Measurements from ENCODE around the gene C4BPB.
A peak's percentile ranks its signal among the peaks of the same experiment; 100 is the strongest.

Gene C4BPB

DNA sequence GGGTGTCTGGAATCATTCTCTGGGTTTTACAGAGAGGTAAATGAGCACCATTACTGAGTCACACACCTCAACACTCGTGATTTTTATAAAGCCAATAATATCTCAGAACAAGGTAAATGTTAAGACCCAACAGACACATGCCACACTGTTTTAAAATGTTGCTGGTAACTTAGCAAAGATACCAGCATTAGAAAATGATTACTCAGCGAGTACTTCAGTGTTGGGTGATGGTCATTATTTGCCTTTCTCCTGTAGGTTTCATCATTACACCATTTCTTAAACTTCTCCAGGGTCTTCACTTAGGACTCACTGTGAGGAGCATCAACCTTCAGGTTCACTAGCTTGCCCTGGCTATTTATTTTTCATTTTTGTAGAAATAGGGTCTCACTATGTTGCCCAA lies 6.9 kb upstream of the C4BPB start:
- Histone ChIP-seq H3K9me3 (ENCODE audit: control insufficient read depth in 2 of 2, low read length in 2 of 2) (no peaks in the 10 kb centered on the region), H3K27ac (ENCODE audit: low read depth in 2 of 2, low read length in 2 of 2) (no peak overlapping the region), H3K4me3 (ENCODE audit: low read length in 2 of 2) (no peak overlapping the region), H3K9ac (ENCODE audit: low read depth in 1 of 2, low read length in 2 of 2) (no peak overlapping the region), H3K4me1 (ENCODE audit: control insufficient read depth in 2 of 2, insufficient read depth in 2 of 2, low read length in 2 of 2) (peaks cover 0 to 4% of the 10 kb centered on the region in 2 donors), H3K27me3 (ENCODE audit: control insufficient read depth in 2 of 2, insufficient read depth in 2 of 2, low read length in 2 of 2) (no peaks in the 10 kb centered on the region), H3K36me3 (ENCODE audit: control insufficient read depth in 2 of 2, insufficient read depth in 2 of 2, low read length in 2 of 2) (peaks cover 16 to 21% of the 10 kb centered on the region in 2 donors)

DNA sequence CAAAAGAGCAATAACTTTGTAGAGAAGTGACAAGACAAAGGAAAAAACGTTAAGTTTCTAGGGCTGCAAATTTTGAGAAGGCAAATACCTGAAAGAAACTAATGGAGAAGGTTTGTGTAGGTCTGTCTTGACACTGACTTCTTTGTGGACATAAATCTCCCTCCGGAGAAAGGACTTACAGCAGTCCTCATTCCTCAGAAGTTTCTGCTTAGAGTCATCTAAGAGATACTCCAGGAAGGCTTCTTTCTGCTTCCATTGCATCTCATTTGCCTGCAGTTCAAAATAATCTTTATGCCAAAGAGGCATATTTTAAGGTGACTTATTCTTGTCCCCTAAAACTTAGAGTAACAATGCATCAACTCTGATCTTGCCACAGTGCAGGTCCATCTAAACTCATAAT lies 4.4 kb upstream of the C4BPB start:
- peaks cover 7 to 10% of the 10 kb centered on the region in 2 donors for H3K36me3 ChIP-seq (ENCODE audit: control insufficient read depth in 2 of 2, insufficient read depth in 2 of 2, low read length in 2 of 2)
- H3K9me3 ChIP-seq (ENCODE audit: control insufficient read depth in 2 of 2, low read length in 2 of 2): no peaks in the 10 kb centered on the region
- H3K27me3 ChIP-seq (ENCODE audit: control insufficient read depth in 2 of 2, insufficient read depth in 2 of 2, low read length in 2 of 2): no peaks in the 10 kb centered on the region
- no peak overlapping the region for H3K9ac ChIP-seq (ENCODE audit: low read depth in 1 of 2, low read length in 2 of 2)
- peaks cover 0 to 12% of the 10 kb centered on the region in 2 donors for H3K4me1 ChIP-seq (ENCODE audit: control insufficient read depth in 2 of 2, insufficient read depth in 2 of 2, low read length in 2 of 2)
- H3K4me3 ChIP-seq (ENCODE audit: low read length in 2 of 2): no peak overlapping the region
- H3K27ac ChIP-seq (ENCODE audit: low read depth in 2 of 2, low read length in 2 of 2): no peak overlapping the region

DNA sequence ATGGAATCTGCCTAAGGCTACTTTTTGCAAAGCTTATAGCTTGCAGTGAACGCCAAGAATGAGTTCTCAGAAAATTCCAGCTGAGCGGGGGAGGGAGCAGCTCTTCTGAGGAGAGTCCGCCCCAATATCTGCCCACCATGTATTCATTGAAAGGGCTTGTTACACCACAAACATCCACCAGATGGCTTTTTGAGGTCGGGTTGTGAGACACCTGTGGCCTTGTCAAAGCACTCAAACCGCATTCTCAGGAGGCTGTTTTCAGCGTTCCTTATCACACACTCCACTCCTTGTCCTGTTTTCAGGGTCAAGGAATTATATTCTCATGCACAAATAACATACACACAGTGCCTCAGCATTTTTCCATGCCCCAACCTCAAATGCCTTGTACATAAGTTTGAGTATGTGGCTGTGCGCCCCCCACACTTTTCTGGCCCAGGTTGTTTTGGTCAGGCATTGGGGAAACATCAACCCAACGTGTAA lies 3.9 kb upstream of the C4BPB start:
- Histone ChIP-seq H3K4me3 (ENCODE audit: low read length in 2 of 2) (no peak overlapping the region), H3K9ac (ENCODE audit: low read depth in 1 of 2, low read length in 2 of 2) (no peak overlapping the region), H3K27me3 (ENCODE audit: control insufficient read depth in 2 of 2, insufficient read depth in 2 of 2, low read length in 2 of 2) (no peaks in the 10 kb centered on the region), H3K9me3 (ENCODE audit: control insufficient read depth in 2 of 2, low read length in 2 of 2) (no peaks in the 10 kb centered on the region), H3K4me1 (ENCODE audit: control insufficient read depth in 2 of 2, insufficient read depth in 2 of 2, low read length in 2 of 2) (peaks cover 0 to 14% of the 10 kb centered on the region in 2 donors), H3K36me3 (ENCODE audit: control insufficient read depth in 2 of 2, insufficient read depth in 2 of 2, low read length in 2 of 2) (peaks cover 2 to 6% of the 10 kb centered on the region in 2 donors), H3K27ac (ENCODE audit: low read depth in 2 of 2, low read length in 2 of 2) (no peak overlapping the region)

DNA sequence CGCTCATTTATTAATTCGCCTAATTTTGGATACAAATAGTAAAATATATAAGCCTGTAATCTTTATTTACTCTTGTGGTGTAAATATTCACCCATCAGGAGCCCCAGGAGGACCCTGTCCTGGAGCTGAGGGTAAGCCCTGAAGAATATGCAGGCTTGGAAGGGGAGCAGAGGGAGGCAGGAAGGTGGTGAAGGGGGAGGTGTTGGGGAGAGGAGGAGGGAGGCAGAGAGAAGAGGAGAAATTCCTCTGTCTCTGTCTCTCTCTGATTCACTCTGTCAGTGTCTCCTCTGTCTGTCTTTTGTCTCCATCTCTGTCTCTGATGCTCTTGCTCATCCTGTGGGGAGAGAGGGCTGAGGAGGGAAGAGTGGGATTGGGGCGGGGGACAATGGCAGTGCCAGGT lies 2.8 kb upstream of the C4BPB start:
- H3K9me3 ChIP-seq (ENCODE audit: control insufficient read depth in 2 of 2, low read length in 2 of 2): no peaks in the 10 kb centered on the region
- no peak overlapping the region for H3K27ac ChIP-seq (ENCODE audit: low read depth in 2 of 2, low read length in 2 of 2)
- peaks cover 0 to 14% of the 10 kb centered on the region in 2 donors for H3K4me1 ChIP-seq (ENCODE audit: control insufficient read depth in 2 of 2, insufficient read depth in 2 of 2, low read length in 2 of 2)
- no peak overlapping the region for H3K9ac ChIP-seq (ENCODE audit: low read depth in 1 of 2, low read length in 2 of 2)
- H3K36me3 ChIP-seq (ENCODE audit: control insufficient read depth in 2 of 2, insufficient read depth in 2 of 2, low read length in 2 of 2): no peaks in the 10 kb centered on the region
- H3K4me3 ChIP-seq (ENCODE audit: low read length in 2 of 2): no peak overlapping the region
- H3K27me3 ChIP-seq (ENCODE audit: control insufficient read depth in 2 of 2, insufficient read depth in 2 of 2, low read length in 2 of 2): no peaks in the 10 kb centered on the region

DNA sequence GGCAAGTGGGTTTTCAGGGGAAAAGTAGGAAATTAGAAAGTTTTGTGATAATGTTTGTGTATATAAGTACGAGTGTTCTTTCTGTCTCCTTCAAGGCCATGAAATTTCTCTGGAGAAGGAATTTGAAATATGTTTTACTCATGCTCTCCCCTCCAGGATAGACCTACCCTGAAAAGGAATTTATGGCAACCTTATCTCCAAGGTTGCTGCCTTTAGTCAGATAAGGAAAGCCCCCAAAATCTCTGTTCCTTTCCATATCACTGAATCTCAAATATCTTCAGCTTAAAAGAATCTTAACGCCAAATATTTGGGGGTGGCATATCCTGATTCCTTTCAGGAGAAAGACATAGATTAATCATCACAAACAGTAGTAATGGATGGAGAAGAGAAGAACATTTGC lies 499 bp upstream of the C4BPB start:
- no peaks in the 10 kb centered on the region for H3K27me3 ChIP-seq (ENCODE audit: control insufficient read depth in 2 of 2, insufficient read depth in 2 of 2, low read length in 2 of 2)
- H3K9ac ChIP-seq (ENCODE audit: low read depth in 1 of 2, low read length in 2 of 2): no peak overlapping the region
- H3K4me1 ChIP-seq (ENCODE audit: control insufficient read depth in 2 of 2, insufficient read depth in 2 of 2, low read length in 2 of 2): peaks cover 0 to 14% of the 10 kb centered on the region in 2 donors
- no peaks in the 10 kb centered on the region for H3K9me3 ChIP-seq (ENCODE audit: control insufficient read depth in 2 of 2, low read length in 2 of 2)
- H3K4me3 ChIP-seq (ENCODE audit: low read length in 2 of 2): no peak overlapping the region
- H3K36me3 ChIP-seq (ENCODE audit: control insufficient read depth in 2 of 2, insufficient read depth in 2 of 2, low read length in 2 of 2): no peaks in the 10 kb centered on the region
- no peak overlapping the region for H3K27ac ChIP-seq (ENCODE audit: low read depth in 2 of 2, low read length in 2 of 2)

DNA sequence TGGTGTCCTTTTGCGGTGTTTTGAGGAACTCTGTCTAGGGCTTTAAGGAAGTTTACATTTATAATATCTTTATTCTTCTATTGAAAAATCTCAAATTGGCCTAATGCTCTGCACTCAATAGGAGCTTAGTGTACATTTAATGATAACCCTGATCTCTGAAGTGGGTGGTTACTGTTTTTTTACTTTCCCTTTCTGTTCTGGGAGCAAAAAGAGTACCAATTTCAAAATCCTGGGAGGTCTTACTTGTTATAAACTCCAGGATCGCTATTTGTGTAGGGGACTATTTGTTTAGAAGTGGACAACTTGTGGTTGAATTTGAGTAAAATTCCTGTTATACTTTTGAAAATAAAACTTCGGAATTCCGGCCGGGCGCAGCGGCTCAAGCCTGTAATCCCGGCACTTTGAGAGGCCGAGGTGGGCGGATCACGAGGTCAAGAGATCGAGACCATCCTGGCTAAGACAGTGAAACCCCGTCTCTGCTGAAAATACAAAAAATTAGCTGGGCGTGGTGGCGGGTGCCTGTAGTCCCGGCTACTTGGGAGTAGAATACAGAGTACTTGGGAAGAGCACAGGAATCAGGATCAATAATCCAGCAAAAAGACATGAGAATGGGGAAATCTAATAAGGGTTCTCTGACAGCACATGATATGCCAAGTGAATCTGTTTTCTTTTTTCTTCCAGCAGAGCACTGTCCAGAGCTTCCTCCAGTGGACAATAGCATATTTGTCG lies 1.1 kb downstream of the C4BPB start:
- H3K9ac ChIP-seq (ENCODE audit: low read depth in 1 of 2, low read length in 2 of 2): no peak overlapping the region
- peak overlapping the region in 1 of 2 donors; percentile 70 for H3K27ac ChIP-seq (ENCODE audit: low read depth in 2 of 2, low read length in 2 of 2)
- H3K4me1 ChIP-seq (ENCODE audit: control insufficient read depth in 2 of 2, insufficient read depth in 2 of 2, low read length in 2 of 2): peaks cover 0 to 14% of the 10 kb centered on the region in 2 donors
- H3K27me3 ChIP-seq (ENCODE audit: control insufficient read depth in 2 of 2, insufficient read depth in 2 of 2, low read length in 2 of 2): no peaks in the 10 kb centered on the region
- H3K4me3 ChIP-seq (ENCODE audit: low read length in 2 of 2): peak overlapping the region in 1 of 2 donors; percentile 20
- H3K36me3 ChIP-seq (ENCODE audit: control insufficient read depth in 2 of 2, insufficient read depth in 2 of 2, low read length in 2 of 2): no peaks in the 10 kb centered on the region
- H3K9me3 ChIP-seq (ENCODE audit: control insufficient read depth in 2 of 2, low read length in 2 of 2): no peaks in the 10 kb centered on the region

DNA sequence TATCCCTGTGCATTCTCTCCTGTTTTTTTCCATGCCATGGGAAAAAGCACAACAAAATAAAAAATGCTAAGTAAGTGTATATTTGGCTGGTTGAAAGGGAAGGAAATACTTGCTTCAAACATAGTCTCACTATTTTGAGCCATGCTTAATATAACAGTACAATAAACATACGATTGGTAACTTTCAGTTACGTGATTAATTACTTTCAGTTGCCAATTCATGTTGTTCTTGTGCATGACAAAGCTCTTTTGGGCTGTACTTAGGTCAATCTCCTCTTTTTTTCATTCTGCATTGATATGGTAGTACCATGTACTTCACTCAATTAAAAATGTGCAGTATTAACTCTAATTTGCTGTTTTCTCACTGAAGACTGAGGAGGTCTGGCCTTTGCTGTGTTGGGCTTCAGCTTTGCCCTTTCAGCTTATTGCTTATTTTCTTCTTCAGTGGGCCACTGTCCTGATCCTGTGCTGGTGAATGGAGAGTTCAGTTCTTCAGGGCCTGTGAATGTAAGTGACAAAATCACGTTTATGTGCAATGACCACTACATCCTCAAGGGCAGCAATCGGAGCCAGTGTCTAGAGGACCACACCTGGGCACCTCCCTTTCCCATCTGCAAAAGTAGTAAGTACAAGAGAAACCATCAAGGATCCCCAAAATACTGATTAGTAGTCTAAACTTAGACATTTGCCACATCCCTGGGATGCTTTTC lies 2.7 kb downstream of the C4BPB start:
- peaks cover 0 to 14% of the 10 kb centered on the region in 2 donors for H3K4me1 ChIP-seq (ENCODE audit: control insufficient read depth in 2 of 2, insufficient read depth in 2 of 2, low read length in 2 of 2)
- H3K4me3 ChIP-seq (ENCODE audit: low read length in 2 of 2): no peak overlapping the region
- H3K9me3 ChIP-seq (ENCODE audit: control insufficient read depth in 2 of 2, low read length in 2 of 2): no peaks in the 10 kb centered on the region
- no peaks in the 10 kb centered on the region for H3K36me3 ChIP-seq (ENCODE audit: control insufficient read depth in 2 of 2, insufficient read depth in 2 of 2, low read length in 2 of 2)
- H3K27ac ChIP-seq (ENCODE audit: low read depth in 2 of 2, low read length in 2 of 2): no peak overlapping the region
- H3K27me3 ChIP-seq (ENCODE audit: control insufficient read depth in 2 of 2, insufficient read depth in 2 of 2, low read length in 2 of 2): no peaks in the 10 kb centered on the region
- no peak overlapping the region for H3K9ac ChIP-seq (ENCODE audit: low read depth in 1 of 2, low read length in 2 of 2)

DNA sequence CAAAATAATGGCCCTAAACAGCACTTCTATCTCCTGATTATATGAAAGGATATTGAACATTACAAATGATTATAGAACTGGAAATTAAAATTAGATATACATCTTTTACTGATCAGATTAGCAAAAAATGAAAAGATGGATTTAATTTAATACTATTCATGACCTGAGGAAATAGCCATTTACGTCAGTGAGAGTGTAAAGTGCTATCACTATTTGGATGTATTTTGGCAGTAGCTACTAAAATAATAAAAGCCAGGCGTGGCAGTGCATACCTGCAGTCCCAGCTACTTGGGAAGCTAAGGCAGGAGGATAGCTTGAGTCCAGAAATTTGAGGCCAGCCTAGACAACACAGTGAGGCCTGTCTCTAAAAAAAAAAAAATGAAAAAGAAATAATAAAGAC lies 5.3 kb downstream of the C4BPB start:
- H3K36me3 ChIP-seq (ENCODE audit: control insufficient read depth in 2 of 2, insufficient read depth in 2 of 2, low read length in 2 of 2): no peaks in the 10 kb centered on the region
- H3K4me1 ChIP-seq (ENCODE audit: control insufficient read depth in 2 of 2, insufficient read depth in 2 of 2, low read length in 2 of 2): peaks cover 0 to 5% of the 10 kb centered on the region in 2 donors
- H3K27ac ChIP-seq (ENCODE audit: low read depth in 2 of 2, low read length in 2 of 2): no peak overlapping the region
- H3K9ac ChIP-seq (ENCODE audit: low read depth in 1 of 2, low read length in 2 of 2): no peak overlapping the region
- H3K4me3 ChIP-seq (ENCODE audit: low read length in 2 of 2): no peak overlapping the region
- no peaks in the 10 kb centered on the region for H3K9me3 ChIP-seq (ENCODE audit: control insufficient read depth in 2 of 2, low read length in 2 of 2)
- H3K27me3 ChIP-seq (ENCODE audit: control insufficient read depth in 2 of 2, insufficient read depth in 2 of 2, low read length in 2 of 2): no peaks in the 10 kb centered on the region

DNA sequence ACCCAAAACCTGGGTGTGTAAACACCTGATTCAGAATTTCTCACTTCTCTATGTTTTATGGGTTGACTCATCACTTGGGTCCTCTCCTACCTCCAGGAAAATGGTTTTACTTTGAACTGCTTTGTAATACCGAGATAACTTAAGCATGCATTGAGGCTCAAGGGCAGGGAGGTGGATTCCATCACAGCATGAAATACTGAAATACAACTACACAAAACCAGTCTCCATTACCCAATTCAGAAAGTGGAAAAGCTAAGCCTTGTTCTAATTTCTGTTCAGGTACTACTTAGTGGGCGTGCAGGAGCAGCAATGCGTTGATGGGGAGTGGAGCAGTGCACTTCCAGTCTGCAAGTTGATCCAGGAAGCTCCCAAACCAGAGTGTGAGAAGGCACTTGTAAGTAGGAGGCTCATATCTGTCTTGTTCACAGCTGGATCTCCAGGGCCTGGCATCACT lies 9.2 kb downstream of the C4BPB start:
- Histone ChIP-seq H3K36me3 (ENCODE audit: control insufficient read depth in 2 of 2, insufficient read depth in 2 of 2, low read length in 2 of 2) (no peaks in the 10 kb centered on the region), H3K27me3 (ENCODE audit: control insufficient read depth in 2 of 2, insufficient read depth in 2 of 2, low read length in 2 of 2) (no peaks in the 10 kb centered on the region), H3K9ac (ENCODE audit: low read depth in 1 of 2, low read length in 2 of 2) (no peak overlapping the region), H3K4me1 (ENCODE audit: control insufficient read depth in 2 of 2, insufficient read depth in 2 of 2, low read length in 2 of 2) (no peaks in the 10 kb centered on the region), H3K9me3 (ENCODE audit: control insufficient read depth in 2 of 2, low read length in 2 of 2) (no peaks in the 10 kb centered on the region), H3K27ac (ENCODE audit: low read depth in 2 of 2, low read length in 2 of 2) (no peak overlapping the region), H3K4me3 (ENCODE audit: low read length in 2 of 2) (no peak overlapping the region)

DNA sequence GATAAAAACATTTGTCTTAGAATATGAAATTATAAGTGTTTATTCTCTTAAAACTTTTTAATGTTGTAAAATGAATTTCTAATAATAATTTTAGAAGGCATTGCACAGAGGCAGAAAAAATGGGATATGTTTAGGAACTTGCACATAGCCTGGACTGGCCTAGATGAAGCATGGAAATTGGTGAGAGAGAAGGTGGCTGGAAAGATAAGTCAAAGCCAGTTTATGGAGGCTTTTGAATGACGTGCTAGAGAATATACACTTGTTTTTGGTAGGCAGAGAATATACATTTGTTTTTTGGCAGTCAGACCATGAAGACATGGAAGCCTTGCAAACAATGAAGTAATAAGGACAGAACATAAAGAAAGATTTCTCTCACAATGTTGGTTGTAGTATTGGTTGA lies 13.1 kb downstream of the C4BPB start:
- no peak overlapping the region for H3K4me3 ChIP-seq (ENCODE audit: low read length in 2 of 2)
- no peak overlapping the region for H3K27ac ChIP-seq (ENCODE audit: low read depth in 2 of 2, low read length in 2 of 2)
- H3K9ac ChIP-seq (ENCODE audit: low read depth in 1 of 2, low read length in 2 of 2): no peak overlapping the region
- no peaks in the 10 kb centered on the region for H3K36me3 ChIP-seq (ENCODE audit: control insufficient read depth in 2 of 2, insufficient read depth in 2 of 2, low read length in 2 of 2)
- no peaks in the 10 kb centered on the region for H3K27me3 ChIP-seq (ENCODE audit: control insufficient read depth in 2 of 2, insufficient read depth in 2 of 2, low read length in 2 of 2)
- no peaks in the 10 kb centered on the region for H3K9me3 ChIP-seq (ENCODE audit: control insufficient read depth in 2 of 2, low read length in 2 of 2)
- no peaks in the 10 kb centered on the region for H3K4me1 ChIP-seq (ENCODE audit: control insufficient read depth in 2 of 2, insufficient read depth in 2 of 2, low read length in 2 of 2)

All from mucosa of rectum (tissue), 2 donors.